Measurements from ENCODE around the gene CPNE5. TPM values are rescaled to one million over a fixed set of nuclear protein-coding genes. Genes with fewer than 3 reads are reported as not detected.

Gene CPNE5
- total and polyA plus RNA-seq, 9 of the 15 experiments (the other 6 are each of a cell fraction or from before 2014, with no cell fraction given): 0.14 to 1.0 (median 0.46) TPM; not detected in 2

DNA sequence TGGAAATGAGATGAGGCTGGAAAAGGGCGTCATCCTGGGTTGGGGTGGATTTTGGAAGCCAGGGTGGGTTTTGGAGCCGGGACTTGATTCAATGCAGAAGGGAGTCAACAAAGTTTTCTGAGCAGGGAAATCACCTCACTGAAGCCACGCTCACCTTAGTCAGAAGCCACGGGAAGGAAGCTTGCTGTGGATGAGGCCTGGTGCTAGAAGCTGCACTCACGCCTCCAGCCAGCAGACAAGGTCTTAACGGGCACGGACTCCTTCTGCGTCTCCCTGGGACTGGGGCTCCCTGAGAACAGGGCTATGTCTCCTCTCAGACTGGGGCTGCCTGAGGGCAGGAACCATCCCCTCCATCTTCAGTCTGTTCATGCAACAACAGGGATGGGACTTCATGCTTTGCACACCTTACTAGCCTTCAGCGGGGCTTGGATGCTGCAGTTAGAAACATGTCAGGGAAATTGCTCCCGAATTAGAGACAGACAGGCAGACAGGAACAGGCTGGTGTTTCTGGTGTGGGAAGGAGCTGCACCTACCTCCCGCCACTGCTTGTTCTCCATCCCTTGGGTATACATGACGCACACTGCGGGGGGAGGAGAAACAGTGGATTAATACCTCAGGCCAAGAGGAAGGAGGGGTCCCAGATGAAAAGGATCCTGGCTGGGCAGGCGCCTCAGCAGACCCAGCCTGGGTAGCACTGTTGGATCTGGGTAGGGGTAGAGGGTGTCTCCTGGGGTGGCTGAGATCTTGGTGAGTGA, 17.5 kb downstream of the CPNE5 start:
- POLR2A ChIA-PET: no interaction called here
- H3K4me3 ChIP-seq: no peak overlapping the region
- TF ChIP-seq, protein P1, sequence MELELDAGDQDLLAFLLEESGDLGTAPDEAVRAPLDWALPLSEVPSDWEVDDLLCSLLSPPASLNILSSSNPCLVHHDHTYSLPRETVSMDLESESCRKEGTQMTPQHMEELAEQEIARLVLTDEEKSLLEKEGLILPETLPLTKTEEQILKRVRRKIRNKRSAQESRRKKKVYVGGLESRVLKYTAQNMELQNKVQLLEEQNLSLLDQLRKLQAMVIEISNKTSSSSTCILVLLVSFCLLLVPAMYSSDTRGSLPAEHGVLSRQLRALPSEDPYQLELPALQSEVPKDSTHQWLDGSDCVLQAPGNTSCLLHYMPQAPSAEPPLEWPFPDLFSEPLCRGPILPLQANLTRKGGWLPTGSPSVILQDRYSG (tag; conservative IDR thresholded peaks at IDR 0.05; ENCODE audit: low read depth): no peak
- TF ChIP-seq ZFP1 (CRISPR knock-in tag; IDR thresholded peaks at IDR 0.05): peak; percentile 8; the same call in 1 of the 2 replicates
- no peak for TF ChIP-seq TFE3 (CRISPR knock-in tag; IDR thresholded peaks at IDR 0.05)
- peak; percentile 88 for TF ChIP-seq WHSC1 (IDR thresholded peaks at IDR 0.05; ENCODE audit: low read length)
- TF ChIP-seq HMGN3 (IDR thresholded peaks at IDR 0.05; ENCODE audit: borderline replicate concordance, extremely low read depth, insufficient read length, low read depth, low read length): no peak
- no peak for TF ChIP-seq CCNT2 (IDR thresholded peaks at IDR 0.05; ENCODE audit: borderline replicate concordance, extremely low read depth, insufficient read length, low read depth, low read length)
- TF ChIP-seq, protein P2, sequence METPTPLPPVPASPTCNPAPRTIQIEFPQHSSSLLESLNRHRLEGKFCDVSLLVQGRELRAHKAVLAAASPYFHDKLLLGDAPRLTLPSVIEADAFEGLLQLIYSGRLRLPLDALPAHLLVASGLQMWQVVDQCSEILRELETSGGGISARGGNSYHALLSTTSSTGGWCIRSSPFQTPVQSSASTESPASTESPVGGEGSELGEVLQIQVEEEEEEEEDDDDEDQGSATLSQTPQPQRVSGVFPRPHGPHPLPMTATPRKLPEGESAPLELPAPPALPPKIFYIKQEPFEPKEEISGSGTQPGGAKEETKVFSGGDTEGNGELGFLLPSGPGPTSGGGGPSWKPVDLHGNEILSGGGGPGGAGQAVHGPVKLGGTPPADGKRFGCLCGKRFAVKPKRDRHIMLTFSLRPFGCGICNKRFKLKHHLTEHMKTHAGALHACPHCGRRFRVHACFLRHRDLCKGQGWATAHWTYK (CRISPR knock-in tag; IDR thresholded peaks at IDR 0.05): peak; percentile 1; the same call in 1 of the 2 replicates
- peak; percentile 1; the same call in 1 of the 2 replicates for TF ChIP-seq PHF8 (IDR thresholded peaks at IDR 0.05; ENCODE audit: borderline replicate concordance, low read length)
- peak; percentile 1; the same call in 1 of the 2 replicates for TF ChIP-seq ZNF644 (tag; IDR thresholded peaks at IDR 0.05; ENCODE audit: low read depth)
- no peak for TF ChIP-seq MYC (IDR thresholded peaks at IDR 0.05; ENCODE audit: low read depth, low read length)
- TF ChIP-seq MYC (CRISPR knock-in tag; IDR thresholded peaks at IDR 0.05; ENCODE audit: borderline replicate concordance, low read depth): peak; percentile 71; the same call in 1 of the 2 replicates
- no peak for TF ChIP-seq BRCA1 (IDR thresholded peaks at IDR 0.05)
- TF ChIP-seq BRCA1 (CRISPR knock-in tag; IDR thresholded peaks at IDR 0.05): no peak
- TF ChIP-seq, protein P3, sequence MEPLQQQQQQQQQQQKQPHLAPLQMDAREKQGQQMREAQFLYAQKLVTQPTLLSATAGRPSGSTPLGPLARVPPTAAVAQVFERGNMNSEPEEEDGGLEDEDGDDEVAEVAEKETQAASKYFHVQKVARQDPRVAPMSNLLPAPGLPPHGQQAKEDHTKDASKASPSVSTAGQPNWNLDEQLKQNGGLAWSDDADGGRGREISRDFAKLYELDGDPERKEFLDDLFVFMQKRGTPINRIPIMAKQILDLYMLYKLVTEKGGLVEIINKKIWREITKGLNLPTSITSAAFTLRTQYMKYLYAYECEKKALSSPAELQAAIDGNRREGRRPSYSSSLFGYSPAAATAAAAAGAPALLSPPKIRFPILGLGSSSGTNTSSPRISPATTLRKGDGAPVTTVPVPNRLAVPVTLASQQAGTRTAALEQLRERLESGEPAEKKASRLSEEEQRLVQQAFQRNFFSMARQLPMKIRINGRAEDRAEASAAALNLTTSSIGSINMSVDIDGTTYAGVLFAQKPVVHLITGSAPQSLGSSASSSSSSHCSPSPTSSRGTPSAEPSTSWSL (CRISPR knock-in tag; IDR thresholded peaks at IDR 0.05; ENCODE audit: borderline replicate concordance): no peak
- TF ChIP-seq CSDE1 (IDR thresholded peaks at IDR 0.05): no peak

More for the DNA sequence above, 17.5 kb downstream of the CPNE5 start:
- BruUV-seq (replicated peaks): no TSS peak
- peak overlapping the region; percentile 93 for H2AFZ ChIP-seq (ENCODE audit: low read depth, low read length)
- H3K9me1 ChIP-seq (ENCODE audit: control insufficient read depth, insufficient read depth, low read length): no peaks in the 10 kb centered on the region
- peaks cover 25 to 58% of the 10 kb centered on the region in 2 experiments for H3K4me1 ChIP-seq (replicated peaks in 1 of 2; ENCODE audit: control insufficient read depth in 2 of 2, insufficient read depth in 2 of 2, low read length in 2 of 2)
- WGBS (ENCODE audit: insufficient coverage, low coverage, missing lambda C conversion rate): 85% methylated on average over 14 of the region's 14 CpGs
- H3K4me2 ChIP-seq (ENCODE audit: insufficient read depth, low read length): peak overlapping the region; percentile 27
- ATAC-seq: peak; percentile 6; the same call in 2 of the 3 replicates
- H3K9ac ChIP-seq (ENCODE audit: insufficient read depth in 1 of 2, low read depth in 2 of 2, low read length in 2 of 2): peak overlapping the region in 1 of 2 experiments; percentile 51; a peak in 3 of 4 replicates
- H3K79me2 ChIP-seq (ENCODE audit: control insufficient read depth, insufficient read depth, low read length): no peaks in the 10 kb centered on the region
- H3K9me3 ChIP-seq (replicated peaks; ENCODE audit: control insufficient read depth, insufficient read depth, low read depth, low read length): no peaks in the 10 kb centered on the region
- no peak for FAIRE-seq
- H4K20me1 ChIP-seq (replicated peaks; ENCODE audit: control insufficient read depth, insufficient read depth, low read length): no peaks in the 10 kb centered on the region
- intact Hi-C loops (cut with micrococcal nuclease) (no loop called here), in situ Hi-C loops (cut with MboI) (no loop called here)
- no peaks in the 10 kb centered on the region for H3K36me3 ChIP-seq (ENCODE audit: control insufficient read depth, insufficient read depth, low read length)
- no peaks in the 10 kb centered on the region; a peak in 1 of 5 replicates for H3K27me3 ChIP-seq (ENCODE audit: control insufficient read depth in 2 of 2, insufficient read depth in 2 of 2, low read length in 2 of 2)
- CTCF ChIA-PET (ENCODE audit: low intra/inter-chr PET ratio): interaction anchor here (0.9 kb wide), 1 partner anchor 30 kb away, joined by 3 read pairs; no protein-coding TSS in a partner anchor
- no peak for DNase-seq (ENCODE audit: extremely low read depth in 1 of 4, low spot score in 3 of 4)
- H3K27ac ChIP-seq (ENCODE audit: extremely low read depth, low read depth, low read length): peak overlapping the region; percentile 80
